SK-N-SH (cell line): ENCODE measurements around the gene COL2A1.

Experiments used
- EP300 ChIP-seq, 2 experiments: IDR thresholded peaks; 2 replicates each; pipeline versions ENCODE4 v1.4.0 to v1.6.1; 2012; ENCODE audit warnings: borderline replicate concordance in 1 of 2, low read depth in 1 of 2, low read length in 1 of 2
- TAF1 ChIP-seq: IDR thresholded peaks from 2 replicates; pipeline ENCODE4 v1.6.1; 2012; ENCODE audit warnings: low read depth, mild to moderate bottlenecking, low read length, moderate library complexity, borderline replicate concordance
- TF ChIP-seq, protein P1 (sequence below): fragments of 200-600 bp; sonication (generic); IDR thresholded peaks from 2 replicates; pipeline ENCODE4 v1.6.1; 2017; ENCODE audit warnings: antibody characterized with exemption, mild to moderate bottlenecking, moderate library complexity

DNA sequence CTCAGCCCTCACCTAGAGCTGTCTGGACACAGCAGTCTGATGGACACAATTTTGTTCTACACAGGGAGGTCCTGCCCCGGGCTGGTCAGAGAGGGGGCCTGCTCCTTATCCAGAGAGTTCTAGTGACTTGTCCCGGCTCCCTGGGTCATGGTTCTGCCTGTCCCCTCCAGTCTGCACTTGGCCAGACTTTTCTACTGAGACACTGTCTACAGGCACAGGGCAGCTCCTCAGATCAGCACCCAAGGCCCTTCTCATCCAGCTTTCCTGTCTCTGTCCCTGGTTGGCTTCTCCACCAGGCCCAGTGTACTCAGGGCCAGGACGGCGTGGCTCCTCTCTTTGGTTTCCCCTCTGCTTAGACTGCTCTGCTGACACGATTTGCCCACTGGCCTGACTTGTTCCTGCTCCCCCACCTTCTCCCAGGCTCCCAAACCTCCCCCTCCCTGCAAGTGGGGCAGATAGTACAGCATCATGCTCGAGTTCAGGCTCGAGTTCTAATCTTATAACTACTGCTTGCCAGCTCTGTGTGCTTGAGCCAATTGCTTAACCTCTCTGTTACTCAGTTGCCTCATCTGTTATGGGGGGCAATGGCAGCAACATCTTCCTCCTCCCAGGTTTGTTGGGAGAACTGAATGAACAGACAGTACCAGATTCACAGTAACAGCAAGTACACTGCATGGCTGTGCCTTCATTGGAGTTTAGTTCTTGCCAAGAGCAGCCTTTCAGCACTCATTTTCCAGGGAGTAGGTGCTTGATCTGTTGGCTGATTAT, 22.0 kb upstream of the COL2A1 start:
- TF ChIP-seq, protein P1, sequence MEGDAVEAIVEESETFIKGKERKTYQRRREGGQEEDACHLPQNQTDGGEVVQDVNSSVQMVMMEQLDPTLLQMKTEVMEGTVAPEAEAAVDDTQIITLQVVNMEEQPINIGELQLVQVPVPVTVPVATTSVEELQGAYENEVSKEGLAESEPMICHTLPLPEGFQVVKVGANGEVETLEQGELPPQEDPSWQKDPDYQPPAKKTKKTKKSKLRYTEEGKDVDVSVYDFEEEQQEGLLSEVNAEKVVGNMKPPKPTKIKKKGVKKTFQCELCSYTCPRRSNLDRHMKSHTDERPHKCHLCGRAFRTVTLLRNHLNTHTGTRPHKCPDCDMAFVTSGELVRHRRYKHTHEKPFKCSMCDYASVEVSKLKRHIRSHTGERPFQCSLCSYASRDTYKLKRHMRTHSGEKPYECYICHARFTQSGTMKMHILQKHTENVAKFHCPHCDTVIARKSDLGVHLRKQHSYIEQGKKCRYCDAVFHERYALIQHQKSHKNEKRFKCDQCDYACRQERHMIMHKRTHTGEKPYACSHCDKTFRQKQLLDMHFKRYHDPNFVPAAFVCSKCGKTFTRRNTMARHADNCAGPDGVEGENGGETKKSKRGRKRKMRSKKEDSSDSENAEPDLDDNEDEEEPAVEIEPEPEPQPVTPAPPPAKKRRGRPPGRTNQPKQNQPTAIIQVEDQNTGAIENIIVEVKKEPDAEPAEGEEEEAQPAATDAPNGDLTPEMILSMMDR, result no peak
- TF ChIP-seq EP300 (IDR thresholded peaks at IDR 0.05; ENCODE audit: borderline replicate concordance in 1 of 2, low read depth in 1 of 2, low read length in 1 of 2) (no peak), TAF1 (no peak)
